DND-41 (cell line): ENCODE results near the gene HS3ST3A1.

Source experiments
- ATAC-seq: fragments of 200-7000 bp; cut with Tn5 transposase; 3 replicates; pipeline ENCODE4 v1.9.1; 2021; ENCODE audit warnings: low read depth; ENCODE audit not compliant: insufficient read depth
- DNase-seq: peaks from one replicate; pipeline ENCODE4 v3.0.0-alpha.2; 2020
- H2AFZ ChIP-seq: 2 replicates; pipeline ENCODE4 v1.6.0; 2012; ENCODE audit warnings: low read depth, low read length
- H3K27ac ChIP-seq: 2 replicates; pipeline ENCODE4 v1.5.1; 2012; ENCODE audit warnings: low read length, inconsistent platforms
- H3K27me3 ChIP-seq: fragments of 200-600 bp; sonication (generic); 2 replicates; pipeline ENCODE4 v1.6.0; 2012; ENCODE audit warnings: low read length, mild to moderate bottlenecking, inconsistent platforms; ENCODE audit not compliant: insufficient read depth, poor library complexity
- H3K36me3 ChIP-seq: 2 replicates; pipeline ENCODE4 v1.5.1; 2012; ENCODE audit warnings: low read length, inconsistent platforms; ENCODE audit not compliant: insufficient read depth
- H3K4me1 ChIP-seq: 2 replicates; pipeline ENCODE4 v1.5.1; 2012; ENCODE audit warnings: mild to moderate bottlenecking, low read length; ENCODE audit not compliant: insufficient read depth
- H3K4me2 ChIP-seq: 2 replicates; pipeline ENCODE4 v1.6.0; 2012; ENCODE audit warnings: mild to moderate bottlenecking, moderate library complexity, low read length, inconsistent platforms; ENCODE audit not compliant: insufficient read depth
- H3K4me3 ChIP-seq, 2 experiments: fragments of 200-600 bp in 1 of 2; shearing (Covaris generic) in 1 of 2; 2 replicates each; pipeline ENCODE4 v1.5.1; 2012 to 2016; ENCODE audit warnings: inconsistent platforms in 2 of 2, low read length in 2 of 2, mild to moderate bottlenecking in 2 of 2, low read depth in 1 of 2, moderate library complexity in 1 of 2
- H3K79me2 ChIP-seq: 2 replicates; pipeline ENCODE4 v1.6.0; 2012; ENCODE audit warnings: low read length, inconsistent platforms; ENCODE audit not compliant: insufficient read depth
- H3K9ac ChIP-seq: 2 replicates; pipeline ENCODE4 v1.6.0; 2012; ENCODE audit warnings: low read depth, mild to moderate bottlenecking, inconsistent platforms, low read length, moderate library complexity
- H3K9me3 ChIP-seq: 2 replicates; pipeline ENCODE4 v1.5.1; 2012; ENCODE audit warnings: low read length, moderate library complexity, mild to moderate bottlenecking, inconsistent platforms; ENCODE audit not compliant: insufficient read depth, severe bottlenecking
- H4K20me1 ChIP-seq: 2 replicates; pipeline ENCODE4 v1.6.0; 2012; ENCODE audit warnings: low read length; ENCODE audit not compliant: insufficient read depth
- EZH2 ChIP-seq: IDR thresholded peaks from 3 replicates; pipeline ENCODE4 v1.6.1; 2012; ENCODE audit warnings: borderline replicate concordance, low read depth, mild to moderate bottlenecking, moderate library complexity, low read length, inconsistent platforms; ENCODE audit not compliant: severe bottlenecking
- TF ChIP-seq, protein P1 (sequence below): IDR thresholded peaks from 2 replicates; pipeline ENCODE4 v1.5.1; 2012; ENCODE audit warnings: borderline replicate concordance, low read length, moderate library complexity, mild to moderate bottlenecking; ENCODE audit not compliant: poor library complexity, severe bottlenecking; ENCODE audit errors: extremely low read depth

HS3ST3A1 gene

DNA sequence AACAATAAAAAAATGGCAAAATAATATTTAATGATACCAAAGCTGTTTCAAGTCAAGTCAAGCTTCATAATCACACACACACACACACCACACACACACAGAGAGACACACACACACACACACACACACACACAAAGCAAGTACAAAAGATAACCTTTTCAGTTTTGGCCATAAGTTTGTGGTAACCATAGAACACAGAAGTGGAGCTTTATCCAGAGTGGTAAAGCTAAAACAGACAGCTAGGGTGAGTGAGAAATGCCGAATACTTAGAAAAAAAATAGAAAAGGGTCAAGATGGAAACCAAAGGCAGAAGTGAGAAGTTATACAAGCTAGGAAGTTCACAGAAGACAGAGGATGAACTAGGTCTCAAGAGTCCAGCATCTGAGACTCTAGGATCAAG is 79.0 kb downstream of the HS3ST3A1 start:
- H3K4me3 ChIP-seq: no peak overlapping the region
- H2AFZ ChIP-seq: no peak overlapping the region
- no peaks in the 10 kb centered on the region for H4K20me1 ChIP-seq
- peaks cover 3% of the 10 kb centered on the region for H3K27me3 ChIP-seq
- no peaks in the 10 kb centered on the region for H3K9me3 ChIP-seq
- no peak overlapping the region for H3K4me2 ChIP-seq
- H3K9ac ChIP-seq: no peak overlapping the region
- H3K79me2 ChIP-seq: no peaks in the 10 kb centered on the region
- H3K36me3 ChIP-seq: no peaks in the 10 kb centered on the region
- TF ChIP-seq, protein P1, sequence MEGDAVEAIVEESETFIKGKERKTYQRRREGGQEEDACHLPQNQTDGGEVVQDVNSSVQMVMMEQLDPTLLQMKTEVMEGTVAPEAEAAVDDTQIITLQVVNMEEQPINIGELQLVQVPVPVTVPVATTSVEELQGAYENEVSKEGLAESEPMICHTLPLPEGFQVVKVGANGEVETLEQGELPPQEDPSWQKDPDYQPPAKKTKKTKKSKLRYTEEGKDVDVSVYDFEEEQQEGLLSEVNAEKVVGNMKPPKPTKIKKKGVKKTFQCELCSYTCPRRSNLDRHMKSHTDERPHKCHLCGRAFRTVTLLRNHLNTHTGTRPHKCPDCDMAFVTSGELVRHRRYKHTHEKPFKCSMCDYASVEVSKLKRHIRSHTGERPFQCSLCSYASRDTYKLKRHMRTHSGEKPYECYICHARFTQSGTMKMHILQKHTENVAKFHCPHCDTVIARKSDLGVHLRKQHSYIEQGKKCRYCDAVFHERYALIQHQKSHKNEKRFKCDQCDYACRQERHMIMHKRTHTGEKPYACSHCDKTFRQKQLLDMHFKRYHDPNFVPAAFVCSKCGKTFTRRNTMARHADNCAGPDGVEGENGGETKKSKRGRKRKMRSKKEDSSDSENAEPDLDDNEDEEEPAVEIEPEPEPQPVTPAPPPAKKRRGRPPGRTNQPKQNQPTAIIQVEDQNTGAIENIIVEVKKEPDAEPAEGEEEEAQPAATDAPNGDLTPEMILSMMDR: no peak
- no peak for TF ChIP-seq EZH2
- no peak overlapping the region for H3K27ac ChIP-seq
- ATAC-seq (no peak), DNase-seq (no peak)
- H3K4me1 ChIP-seq: no peaks in the 10 kb centered on the region

DNA sequence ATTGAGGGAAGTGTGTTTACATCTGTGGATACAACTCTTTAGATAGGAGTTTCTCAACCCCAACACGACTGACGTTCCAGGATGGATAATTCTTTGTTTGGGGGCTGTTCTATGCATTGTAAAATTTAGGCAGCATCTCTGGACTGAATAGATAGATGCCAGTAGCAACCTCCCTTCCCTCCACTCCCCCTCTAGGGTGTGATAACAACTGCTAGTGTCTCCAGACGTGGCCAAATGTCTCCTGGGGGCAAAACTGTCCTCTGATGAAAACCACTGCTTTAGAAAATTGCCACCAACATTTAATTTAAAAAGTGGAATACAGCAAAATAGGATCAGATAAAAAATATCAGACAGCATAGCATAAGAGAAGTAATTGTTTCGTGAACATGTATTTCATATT is 79.9 kb downstream of the HS3ST3A1 start:
- Histone ChIP-seq H2AFZ (no peak overlapping the region), H3K27ac (no peak overlapping the region), H4K20me1 (no peaks in the 10 kb centered on the region), H3K4me2 (no peak overlapping the region), H3K4me1 (no peaks in the 10 kb centered on the region), H3K4me3 (no peak overlapping the region), H3K36me3 (no peaks in the 10 kb centered on the region), H3K79me2 (no peaks in the 10 kb centered on the region), H3K9ac (no peak overlapping the region), H3K9me3 (no peaks in the 10 kb centered on the region), H3K27me3 (peaks cover 3% of the 10 kb centered on the region)
- DNase-seq (no peak), ATAC-seq (no peak)
- TF ChIP-seq EZH2: no peak
- TF ChIP-seq, protein P1: no peak

DNA sequence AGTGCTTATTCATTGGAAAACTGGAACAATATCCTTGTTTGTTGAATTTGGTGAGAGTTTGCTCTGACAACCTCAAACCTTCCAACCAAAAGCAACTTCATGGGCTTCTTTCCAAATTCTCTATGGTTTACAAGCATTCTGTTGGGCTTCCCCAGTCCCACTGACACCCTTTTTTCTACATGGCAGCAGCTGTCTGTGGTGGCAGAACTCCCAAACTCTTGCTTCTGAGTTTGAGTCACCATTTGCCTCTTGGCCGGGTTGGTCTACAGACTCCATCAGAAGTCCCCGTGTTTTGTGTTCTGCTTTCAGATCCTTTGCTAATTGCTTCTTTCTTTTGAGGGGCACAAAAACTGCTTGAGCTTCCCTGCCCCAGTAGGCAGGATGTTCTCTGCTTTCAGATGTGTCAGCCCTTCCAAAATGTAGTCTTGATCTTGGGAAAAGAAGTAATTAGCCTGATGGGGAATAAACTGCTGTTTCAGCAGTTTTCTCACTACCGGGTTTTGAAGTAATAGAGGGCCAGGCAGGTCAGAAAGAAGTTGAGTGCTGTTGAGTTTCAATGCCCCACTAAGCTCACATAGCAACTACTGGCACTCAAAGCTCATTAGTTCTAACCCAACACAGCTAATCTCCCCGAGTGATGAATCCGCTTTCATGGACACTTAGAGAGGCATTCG is 80.7 kb downstream of the HS3ST3A1 start:
- Histone ChIP-seq H3K27me3 (peaks cover 3% of the 10 kb centered on the region), H3K4me3 (no peak overlapping the region), H3K9ac (no peak overlapping the region), H3K9me3 (no peaks in the 10 kb centered on the region), H2AFZ (no peak overlapping the region), H3K4me2 (no peak overlapping the region), H3K79me2 (no peaks in the 10 kb centered on the region), H3K36me3 (no peaks in the 10 kb centered on the region), H3K27ac (no peak overlapping the region), H4K20me1 (no peaks in the 10 kb centered on the region), H3K4me1 (no peaks in the 10 kb centered on the region)
- no peak for TF ChIP-seq EZH2
- TF ChIP-seq, protein P1: no peak
- ATAC-seq (no peak), DNase-seq (no peak)
